Measurements from ENCODE around the gene IL3.
A peak's percentile ranks its signal among the peaks of the same experiment; 100 is the strongest.

Gene IL3

DNA sequence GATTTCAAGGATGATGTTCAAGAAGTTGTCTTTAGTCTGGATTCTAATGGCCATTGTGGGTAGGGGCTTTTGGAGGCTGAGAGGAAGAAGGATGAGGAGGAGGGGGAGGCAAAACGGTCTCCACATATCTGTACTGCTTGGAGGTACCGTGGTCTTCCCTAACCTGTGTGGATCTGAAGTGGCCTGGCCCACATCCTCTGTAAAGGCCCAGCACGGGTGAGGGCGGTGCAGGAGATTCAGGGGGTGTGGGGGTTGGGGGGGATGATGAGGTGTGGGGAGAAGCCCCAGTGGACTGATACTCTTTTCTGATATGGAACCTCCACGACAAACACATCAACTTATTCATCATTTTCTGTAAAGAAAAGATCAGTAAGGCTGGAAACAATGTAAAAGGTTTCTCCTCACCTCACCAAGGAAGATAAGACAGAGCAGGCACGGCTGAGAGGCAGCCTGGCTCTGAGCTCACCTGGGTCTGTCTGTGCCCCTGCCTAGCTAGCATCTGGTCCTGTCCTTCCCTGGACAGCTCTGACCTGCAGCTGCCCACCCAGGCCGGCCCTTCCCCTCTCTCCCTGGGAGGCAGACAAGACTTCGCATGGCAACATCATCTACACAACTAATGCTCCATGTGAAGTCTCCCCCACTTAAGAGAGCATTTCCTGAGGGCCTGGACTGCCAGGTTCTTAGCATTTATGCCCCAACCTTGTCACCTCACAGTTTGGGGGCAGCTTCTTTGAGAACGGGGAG lies 5.6 kb upstream of the IL3 start:
- DNase-seq (ENCODE audit: insufficient read length, low spot score) (no peak), FAIRE-seq (no peak)
- TF ChIP-seq TAF1 (IDR thresholded peaks at IDR 0.05; ENCODE audit: low read depth, low read length) (no peak), POLR2A (IDR thresholded peaks at IDR 0.05; ENCODE audit: low read depth, low read length) (no peak), SPI1 (IDR thresholded peaks at IDR 0.05; ENCODE audit: low read depth, low read length) (no peak), POLR2AphosphoS5 (IDR thresholded peaks at IDR 0.05; ENCODE audit: low read depth, low read length) (no peak), PAX5 (IDR thresholded peaks at IDR 0.05; ENCODE audit: insufficient read depth, low read length, severe bottlenecking) (no peak), POU2F2 (IDR thresholded peaks at IDR 0.05; ENCODE audit: low read depth, low read length) (no peak)

DNA sequence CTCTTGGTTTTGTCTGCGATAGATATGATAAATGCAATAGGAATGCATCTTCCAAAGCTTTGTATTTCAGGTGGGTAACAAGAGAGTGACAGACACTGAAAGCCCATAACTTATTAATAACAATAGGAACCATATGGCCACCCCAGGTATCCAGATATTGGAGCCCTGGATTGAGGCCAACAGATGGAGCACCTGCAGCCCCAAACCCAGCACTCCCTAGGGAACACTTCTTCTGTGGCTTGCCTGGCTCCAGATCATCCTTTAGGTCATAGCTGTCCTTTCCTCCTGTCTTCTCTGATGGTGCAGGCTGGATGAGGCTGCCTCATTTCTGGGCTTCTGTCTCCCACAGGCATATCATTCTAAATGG lies 5.0 kb upstream of the IL3 start:
- FAIRE-seq (no peak), DNase-seq (ENCODE audit: insufficient read length, low spot score) (no peak)
- TF ChIP-seq TAF1 (IDR thresholded peaks at IDR 0.05; ENCODE audit: low read depth, low read length), result no peak
- no peak for TF ChIP-seq POLR2A (IDR thresholded peaks at IDR 0.05; ENCODE audit: low read depth, low read length)
- TF ChIP-seq POLR2AphosphoS5 (IDR thresholded peaks at IDR 0.05; ENCODE audit: low read depth, low read length), result no peak
- no peak for TF ChIP-seq SPI1 (IDR thresholded peaks at IDR 0.05; ENCODE audit: low read depth, low read length)
- TF ChIP-seq PAX5 (IDR thresholded peaks at IDR 0.05; ENCODE audit: insufficient read depth, low read length, severe bottlenecking), result no peak
- no peak for TF ChIP-seq POU2F2 (IDR thresholded peaks at IDR 0.05; ENCODE audit: low read depth, low read length)

DNA sequence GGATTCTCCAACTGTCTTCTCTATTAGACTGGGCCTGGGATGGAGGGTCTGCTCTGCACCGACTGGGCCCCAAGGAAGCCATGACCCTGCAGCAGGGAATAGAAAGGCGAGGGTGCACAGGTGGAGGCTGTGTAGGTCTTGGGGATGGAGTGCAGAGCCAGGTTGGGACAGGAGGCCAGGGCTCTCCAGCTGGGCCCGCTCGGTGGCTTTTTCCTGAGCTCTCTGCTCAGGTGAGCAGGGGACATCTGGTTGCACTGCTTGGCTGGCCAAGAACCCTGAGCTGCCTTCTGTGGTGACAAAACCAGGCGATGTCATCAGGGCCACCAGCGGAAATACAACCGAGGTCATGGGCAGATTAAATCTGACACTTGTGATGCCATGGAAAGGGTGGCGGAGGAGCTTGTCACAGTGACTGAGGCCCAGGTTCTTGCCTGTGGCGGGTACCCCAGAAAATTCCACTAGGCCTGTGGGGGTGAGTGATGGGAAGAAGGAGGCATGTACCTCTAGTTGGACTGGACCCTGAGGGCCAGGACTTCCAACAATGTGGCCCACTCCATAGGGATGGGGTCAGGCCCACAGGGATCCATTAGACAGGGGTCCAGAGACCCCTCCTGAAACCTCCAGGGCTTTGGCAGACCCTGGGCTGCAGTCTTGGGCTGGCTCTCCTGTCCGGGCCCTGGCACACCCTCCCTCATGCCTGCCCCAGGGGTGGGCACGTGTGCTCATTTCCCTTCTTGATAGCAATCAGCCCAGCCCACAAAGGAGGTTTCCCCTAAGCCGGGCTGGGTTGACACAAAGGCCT lies 4.4 kb upstream of the IL3 start:
- DNase-seq (ENCODE audit: insufficient read length, low spot score) (no peak), FAIRE-seq (no peak)
- TF ChIP-seq PAX5 (IDR thresholded peaks at IDR 0.05; ENCODE audit: insufficient read depth, low read length, severe bottlenecking) (no peak), POLR2AphosphoS5 (IDR thresholded peaks at IDR 0.05; ENCODE audit: low read depth, low read length) (no peak), SPI1 (IDR thresholded peaks at IDR 0.05; ENCODE audit: low read depth, low read length) (no peak), POU2F2 (IDR thresholded peaks at IDR 0.05; ENCODE audit: low read depth, low read length) (no peak), POLR2A (IDR thresholded peaks at IDR 0.05; ENCODE audit: low read depth, low read length) (no peak), TAF1 (IDR thresholded peaks at IDR 0.05; ENCODE audit: low read depth, low read length) (no peak)

DNA sequence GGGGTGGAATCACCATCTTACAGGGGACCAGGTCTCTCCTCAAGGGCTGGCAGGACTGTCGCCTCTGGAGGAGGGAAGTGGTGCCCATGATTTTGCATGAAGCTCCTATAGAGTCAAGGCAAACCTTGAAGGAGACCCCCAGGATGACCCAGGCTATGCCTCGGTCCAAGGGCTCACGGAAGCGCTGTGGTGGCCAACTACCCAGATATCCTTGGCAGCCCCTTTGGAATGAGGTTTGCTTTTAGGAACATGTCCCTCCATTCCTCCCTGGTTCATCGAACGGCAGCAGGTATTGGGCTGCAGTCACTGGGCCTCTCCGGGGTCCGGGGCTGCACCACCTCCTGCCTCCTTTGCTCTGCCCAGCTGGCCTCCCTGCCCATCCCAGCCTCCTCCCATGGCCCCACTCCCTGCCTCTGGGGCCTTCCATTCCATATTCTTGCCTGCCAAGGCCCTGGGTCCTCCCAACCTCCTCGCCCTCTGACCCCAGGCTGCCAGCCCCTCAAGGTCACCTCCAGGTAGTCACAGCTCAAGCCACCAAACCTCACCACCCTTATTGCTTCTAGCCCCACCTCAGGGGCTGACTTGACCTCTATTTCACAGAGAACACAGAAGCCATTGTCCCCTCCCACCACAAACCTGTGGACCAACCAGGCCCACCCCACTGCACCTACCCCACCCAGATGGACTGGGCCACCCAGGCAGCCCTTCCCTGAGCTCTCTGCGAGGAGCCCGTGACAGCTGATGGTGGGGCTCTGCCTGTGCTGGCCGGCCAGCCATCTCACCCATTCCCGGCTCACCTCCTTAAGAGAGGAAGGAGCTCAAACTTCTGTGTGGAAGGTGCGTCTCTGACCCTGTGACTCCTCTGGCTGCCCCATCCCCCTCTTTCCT lies 3.6 kb upstream of the IL3 start:
- DNase-seq (ENCODE audit: insufficient read length, low spot score), result peak; percentile 6
- TF ChIP-seq SPI1 (IDR thresholded peaks at IDR 0.05; ENCODE audit: low read depth, low read length) (no peak), POLR2A (IDR thresholded peaks at IDR 0.05; ENCODE audit: low read depth, low read length) (no peak), TAF1 (IDR thresholded peaks at IDR 0.05; ENCODE audit: low read depth, low read length) (no peak), POLR2AphosphoS5 (IDR thresholded peaks at IDR 0.05; ENCODE audit: low read depth, low read length) (no peak), PAX5 (IDR thresholded peaks at IDR 0.05; ENCODE audit: insufficient read depth, low read length, severe bottlenecking) (no peak)
- no peak for FAIRE-seq

DNA sequence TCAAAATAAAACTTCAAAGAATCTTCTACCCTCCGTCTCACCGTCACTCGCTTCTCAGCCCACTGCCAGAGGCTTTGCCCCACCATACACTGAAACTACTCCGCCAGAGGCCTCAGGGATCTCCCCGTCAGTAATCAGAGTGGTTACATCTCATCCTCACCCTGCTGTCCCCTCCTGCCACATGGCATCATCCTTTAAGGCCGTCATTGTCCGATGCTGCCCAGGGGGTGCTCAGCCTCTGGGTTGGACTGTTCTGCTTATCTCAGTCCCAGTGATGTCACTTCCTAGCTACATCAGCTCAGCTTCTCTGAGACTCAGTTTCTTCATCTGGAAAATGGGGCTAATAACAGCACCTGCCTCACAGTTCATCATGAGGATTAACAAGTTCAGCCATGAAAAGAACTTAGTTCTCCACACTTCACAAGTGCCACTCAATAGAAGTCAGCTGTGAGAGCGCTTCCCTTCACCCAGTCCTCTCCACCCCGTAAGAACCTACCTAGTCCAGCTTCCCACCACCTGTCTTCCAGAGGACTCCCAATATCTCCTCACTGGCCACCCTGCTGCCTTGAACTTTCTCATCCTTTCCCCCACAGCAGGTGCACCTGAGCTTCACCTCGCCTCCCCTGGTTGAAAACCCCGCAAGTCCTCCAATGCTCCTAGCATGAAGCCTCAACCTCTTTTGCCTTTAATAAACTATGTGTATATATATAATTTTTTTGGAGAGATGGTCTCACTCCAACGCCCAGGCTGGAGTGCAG lies 2.8 kb upstream of the IL3 start:
- no peak for DNase-seq (ENCODE audit: insufficient read length, low spot score)
- no peak for FAIRE-seq
- TF ChIP-seq POLR2AphosphoS5 (IDR thresholded peaks at IDR 0.05; ENCODE audit: low read depth, low read length), result no peak
- no peak for TF ChIP-seq PAX5 (IDR thresholded peaks at IDR 0.05; ENCODE audit: insufficient read depth, low read length, severe bottlenecking)
- TF ChIP-seq POLR2A (IDR thresholded peaks at IDR 0.05; ENCODE audit: low read depth, low read length), result no peak
- no peak for TF ChIP-seq SPI1 (IDR thresholded peaks at IDR 0.05; ENCODE audit: low read depth, low read length)
- no peak for TF ChIP-seq POU2F2 (IDR thresholded peaks at IDR 0.05; ENCODE audit: low read depth, low read length)
- TF ChIP-seq TAF1 (IDR thresholded peaks at IDR 0.05; ENCODE audit: low read depth, low read length), result no peak

DNA sequence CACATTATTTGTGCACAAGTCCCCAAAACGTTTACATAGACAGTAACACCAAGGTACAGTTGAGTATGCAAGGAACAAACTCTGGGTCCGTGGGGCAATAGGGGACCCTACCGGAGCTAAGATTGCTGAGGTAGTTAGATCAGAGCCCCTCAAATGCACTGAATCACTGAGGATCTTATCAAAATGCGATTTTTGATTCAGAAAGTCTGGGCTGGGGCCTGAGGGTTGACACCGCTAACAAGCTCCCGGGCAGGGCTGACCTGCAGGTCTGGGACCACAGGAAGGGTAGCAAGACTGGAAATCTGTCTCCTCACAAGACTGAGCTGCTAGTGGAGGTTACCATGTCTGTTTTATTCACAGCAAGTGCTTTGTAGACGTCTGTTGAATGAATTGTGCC lies 1.8 kb upstream of the IL3 start:
- FAIRE-seq, result no peak
- TF ChIP-seq TAF1 (IDR thresholded peaks at IDR 0.05; ENCODE audit: low read depth, low read length) (no peak), POLR2A (IDR thresholded peaks at IDR 0.05; ENCODE audit: low read depth, low read length) (no peak), PAX5 (IDR thresholded peaks at IDR 0.05; ENCODE audit: insufficient read depth, low read length, severe bottlenecking) (no peak), SPI1 (IDR thresholded peaks at IDR 0.05; ENCODE audit: low read depth, low read length) (no peak), POU2F2 (IDR thresholded peaks at IDR 0.05; ENCODE audit: low read depth, low read length) (no peak), POLR2AphosphoS5 (IDR thresholded peaks at IDR 0.05; ENCODE audit: low read depth, low read length) (no peak)
- DNase-seq (ENCODE audit: insufficient read length, low spot score), result no peak

DNA sequence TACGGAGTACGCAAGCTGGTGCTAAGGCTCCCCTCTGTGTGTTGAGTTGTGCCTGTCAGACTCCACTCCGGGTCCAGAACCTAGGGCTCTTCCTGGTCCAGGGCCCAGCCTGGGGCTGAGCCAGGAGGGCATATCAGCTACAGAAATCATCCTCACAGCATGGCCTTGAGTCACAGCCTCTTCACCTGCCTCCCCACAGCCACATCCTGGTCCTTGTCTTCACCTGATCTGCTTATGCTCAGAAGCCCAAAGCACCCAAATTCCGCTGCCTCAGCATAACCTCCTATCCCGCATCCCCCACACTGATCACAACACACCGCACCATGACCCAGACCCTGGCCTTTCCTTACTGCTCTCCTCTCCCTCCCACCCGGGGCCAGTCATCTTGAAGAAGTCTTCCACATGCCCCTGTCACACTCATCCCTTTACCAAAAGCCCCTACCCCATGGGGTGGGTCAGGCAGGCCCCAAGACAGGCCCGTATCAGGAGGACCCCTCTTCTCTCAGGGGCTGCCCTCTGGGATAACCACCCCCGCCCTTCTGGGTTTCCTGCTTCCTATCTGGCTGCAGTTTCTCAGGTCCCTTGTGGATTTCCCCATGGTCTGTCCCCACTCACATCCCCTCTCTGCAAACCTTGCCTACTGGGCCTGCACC lies 1.3 kb upstream of the IL3 start:
- DNase-seq (ENCODE audit: insufficient read length, low spot score), result peak; percentile 1
- FAIRE-seq, result no peak
- TF ChIP-seq POLR2AphosphoS5 (IDR thresholded peaks at IDR 0.05; ENCODE audit: low read depth, low read length) (no peak), TAF1 (IDR thresholded peaks at IDR 0.05; ENCODE audit: low read depth, low read length) (no peak), POU2F2 (IDR thresholded peaks at IDR 0.05; ENCODE audit: low read depth, low read length) (no peak), POLR2A (IDR thresholded peaks at IDR 0.05; ENCODE audit: low read depth, low read length) (no peak), SPI1 (IDR thresholded peaks at IDR 0.05; ENCODE audit: low read depth, low read length) (no peak), PAX5 (IDR thresholded peaks at IDR 0.05; ENCODE audit: insufficient read depth, low read length, severe bottlenecking) (no peak)

All from GM12891 (cell line).